OCI-LY3 (cell line): ENCODE measurements around the gene ST7.

Experiments
- CTCF ChIP-seq: fragments of 200-600, 300-600 bp; sonication (generic); IDR thresholded peaks from 2 replicates; pipeline ENCODE4 v1.5.1; 2014; ENCODE audit warnings: antibody characterized with exemption, low read length, low read depth
- EZH2phosphoT487 ChIP-seq: fragments of 200-600 bp; shearing (Covaris generic); IDR thresholded peaks from 2 replicates; pipeline ENCODE4 v1.6.1; 2018; ENCODE audit warnings: antibody characterized with exemption, mixed run types, low read depth

- no peak for TF ChIP-seq CTCF
- TF ChIP-seq EZH2phosphoT487: no peak
Observed at GRCh38 chr7:117137868-117138267, 184.6 kb downstream of the ST7 start.
